SK-N-SH (cell line): Measurements from ENCODE around the gene SPRR2D.

Experiments used
- CTCF ChIP-seq: fragments of 200-600 bp; sonication (generic); IDR thresholded peaks from 2 replicates; pipeline ENCODE4 v1.6.1; 2017; ENCODE audit warnings: antibody characterized with exemption, mild to moderate bottlenecking, moderate library complexity
- EZH2phosphoT487 ChIP-seq: fragments of 200-600 bp; sonication (generic); IDR thresholded peaks from 2 replicates; pipeline ENCODE4 v1.6.1; 2017; ENCODE audit warnings: low read depth, mixed run types, mild to moderate bottlenecking, antibody characterized with exemption, moderate library complexity, borderline replicate concordance
- IRF3 ChIP-seq: fragments of 150-350 bp; IDR thresholded peaks from 2 replicates; pipeline ENCODE4 v1.6.1; 2016; ENCODE audit warnings: mild to moderate bottlenecking, low read depth, low read length
- MXI1 ChIP-seq: IDR thresholded peaks from 2 replicates; pipeline ENCODE4 v1.6.1; 2012; ENCODE audit warnings: mild to moderate bottlenecking, low read depth, low read length, improper control_type of control experiment
- REST ChIP-seq: IDR thresholded peaks from 2 replicates; pipeline ENCODE4 v1.6.1; 2012; ENCODE audit warnings: mild to moderate bottlenecking, low read depth, low read length, moderate library complexity
- SMC3 ChIP-seq: IDR thresholded peaks from 2 replicates; pipeline ENCODE4 v1.6.1; 2012; ENCODE audit warnings: low read depth, low read length, improper control_type of control experiment
- TEAD4 ChIP-seq: IDR thresholded peaks from 2 replicates; pipeline ENCODE4 v1.4.0; 2012; ENCODE audit warnings: mild to moderate bottlenecking, borderline replicate concordance; ENCODE audit not compliant: insufficient read depth
- USF2 ChIP-seq: fragments of 150-350 bp; IDR thresholded peaks from 2 replicates; pipeline ENCODE4 v1.6.1; 2017; ENCODE audit warnings: antibody characterized with exemption, low read length, low read depth, borderline replicate concordance

- TF ChIP-seq CTCF (no peak), USF2 (no peak), MXI1 (no peak), REST (no peak), IRF3 (no peak), EZH2phosphoT487 (no peak), TEAD4 (no peak), SMC3 (no peak)
These were observed 44.1 kb downstream of the SPRR2D start for GRCh38 chr1:152996633-152997400.
